NCI-H1417 (cell line): Measurements from ENCODE around the gene CNTLN.
A peak's percentile ranks its signal among the peaks of the same experiment; 100 is the strongest.
"Not testable (repeated sequence)": the region's sequence is repeated elsewhere in the genome, so short reads cannot be mapped to it uniquely, and the experiment has no call there.

Source experiments
- DNase-seq, 3 experiments: peaks; one replicate each; lab custom pipeline; 2025; lab: John Stamatoyannopoulos, UW

Gene CNTLN

GRCh38 chr9:17318821-17319320 is 184.0 kb downstream of the CNTLN start:
- DNase-seq: no peak

- DNase-seq: no peak
Observed at GRCh38 chr9:17319864-17320263, 185.0 kb downstream of the CNTLN start.

DNA sequence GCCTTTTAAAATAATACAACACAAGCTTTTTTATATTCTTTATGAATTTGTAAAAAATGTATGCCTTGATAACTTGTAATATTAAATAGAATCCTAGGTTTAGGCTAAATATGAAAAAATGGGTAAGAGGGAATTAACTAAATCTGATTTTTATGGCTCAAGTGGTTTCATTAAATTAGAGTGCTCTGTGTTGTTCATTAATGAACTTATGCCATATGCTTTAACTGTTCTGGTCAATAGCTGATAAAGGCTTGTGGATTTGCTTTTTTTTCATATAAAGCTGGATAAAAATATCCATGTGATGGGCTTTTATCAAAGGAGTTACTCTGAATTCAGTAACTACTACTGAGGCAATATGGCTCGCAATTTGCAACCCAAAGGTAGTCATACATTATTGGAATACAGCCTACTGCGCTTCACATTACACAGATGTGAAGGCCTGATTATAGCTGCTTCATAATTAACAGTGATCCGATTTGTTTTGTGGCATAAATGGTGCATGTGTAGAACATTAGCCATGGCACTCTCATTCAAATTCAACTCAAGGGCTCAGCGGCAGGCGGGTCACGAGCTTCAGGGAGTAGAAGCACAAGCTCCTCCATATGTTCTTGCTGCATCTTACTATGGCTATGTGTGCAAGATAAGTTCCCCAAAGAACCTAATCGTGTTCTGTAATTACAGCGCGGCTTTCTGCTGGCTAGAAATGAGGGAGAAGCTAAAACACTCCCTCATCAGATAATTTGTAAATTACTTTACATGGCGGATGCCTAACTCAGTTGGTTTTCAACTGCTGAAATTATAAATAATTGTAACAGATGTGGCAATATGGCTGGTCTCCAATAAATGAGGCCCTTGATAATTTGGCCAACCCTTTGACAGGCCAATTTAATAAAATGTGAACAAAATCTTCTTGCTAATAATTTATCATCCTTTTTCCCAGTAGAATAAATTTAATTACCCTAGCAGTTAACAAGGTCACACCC is 188.3 kb downstream of the CNTLN start:
- DNase-seq: peak in 1 of 3 experiments; percentile 8

- DNase-seq: no peak
Observed at GRCh38 chr9:17328331-17328730, 193.5 kb downstream of the CNTLN start.

- no peak for DNase-seq
Observed at GRCh38 chr9:17330097-17330496, 195.3 kb downstream of the CNTLN start.

DNA sequence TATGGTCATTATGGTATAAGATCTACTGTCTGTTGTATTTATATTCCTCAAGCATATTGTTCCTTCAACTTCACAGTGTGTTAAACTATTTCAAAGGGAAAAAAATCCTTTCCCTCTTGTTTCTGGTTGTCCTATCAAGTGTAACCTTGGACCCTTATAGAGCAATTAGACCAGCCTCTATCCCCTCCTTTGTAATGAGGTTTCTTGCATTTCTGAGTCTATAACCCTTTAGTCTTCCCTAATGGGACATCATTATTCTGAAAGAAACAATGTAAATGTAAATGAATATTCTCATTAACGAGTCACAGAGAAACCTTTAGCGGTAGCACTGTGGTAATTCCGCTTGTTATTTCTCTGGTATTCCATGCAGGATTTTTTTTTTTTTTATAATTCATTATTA is 197.3 kb downstream of the CNTLN start:
- DNase-seq: no peak

GRCh38 chr9:17339156-17339555 is 204.3 kb downstream of the CNTLN start:
- no peak for DNase-seq

DNA sequence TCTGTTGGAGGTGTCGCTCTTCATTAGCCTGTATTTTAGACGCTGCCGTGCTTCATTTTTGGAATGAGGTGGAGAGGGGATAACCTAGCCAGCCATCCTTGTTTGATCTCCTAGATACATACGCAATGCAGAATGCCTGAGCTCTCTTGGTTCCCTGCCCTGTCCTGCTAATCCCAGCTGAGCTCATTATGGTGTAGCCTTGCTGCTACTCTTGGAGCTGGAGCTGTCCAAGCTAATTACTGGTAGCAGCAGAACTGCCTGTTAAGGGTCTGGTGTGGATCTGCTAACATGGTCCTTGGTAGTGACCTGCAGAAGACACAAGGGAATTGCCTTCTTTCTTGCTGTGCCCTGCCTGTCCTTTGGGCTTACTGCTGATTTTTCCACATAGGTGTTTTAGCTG is 207.9 kb downstream of the CNTLN start:
- no peak for DNase-seq

DNA sequence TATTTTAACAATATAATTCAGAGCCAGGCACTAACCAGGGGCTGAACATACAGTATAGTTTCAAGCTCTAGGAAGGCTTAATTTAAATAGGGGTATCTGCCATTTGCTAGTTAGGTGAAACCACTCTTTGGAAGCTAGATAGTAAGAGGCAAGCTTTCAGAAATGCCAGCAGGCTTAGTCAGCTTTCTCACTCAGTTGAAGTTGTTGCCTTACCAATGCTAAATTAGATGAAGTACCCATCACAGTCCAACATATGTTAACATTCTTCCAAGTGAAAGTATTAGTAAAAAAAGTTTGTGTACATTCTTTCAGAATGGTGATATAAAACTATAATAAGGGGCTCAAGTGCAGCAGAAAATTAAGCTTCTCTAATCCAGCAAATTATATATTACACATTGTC is 215.0 kb downstream of the CNTLN start:
- no peak for DNase-seq

DNA sequence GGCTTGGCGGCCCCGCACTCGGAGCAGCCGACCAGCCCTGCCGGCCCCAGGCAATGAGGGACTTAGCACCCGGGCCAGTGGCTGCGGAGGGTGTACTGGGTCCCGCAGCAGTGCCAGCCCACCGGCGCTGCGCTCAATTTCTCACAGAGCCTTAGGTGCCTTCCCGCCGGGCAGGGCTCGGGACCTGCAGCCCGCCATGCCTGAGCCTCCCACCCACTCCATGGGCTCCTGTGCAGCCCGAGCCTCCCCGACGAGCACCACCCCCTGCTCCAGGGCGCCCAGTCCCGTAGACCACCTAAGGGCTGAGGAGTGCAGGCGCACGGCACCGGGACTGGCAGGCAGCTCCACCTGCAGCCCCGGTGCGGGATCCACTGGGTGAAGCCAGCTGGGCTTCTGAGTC is 219.2 kb downstream of the CNTLN start:
- DNase-seq: not testable (repeated sequence)

- no peak for DNase-seq
Observed at GRCh38 chr9:17361378-17361777, 226.5 kb downstream of the CNTLN start.

DNA sequence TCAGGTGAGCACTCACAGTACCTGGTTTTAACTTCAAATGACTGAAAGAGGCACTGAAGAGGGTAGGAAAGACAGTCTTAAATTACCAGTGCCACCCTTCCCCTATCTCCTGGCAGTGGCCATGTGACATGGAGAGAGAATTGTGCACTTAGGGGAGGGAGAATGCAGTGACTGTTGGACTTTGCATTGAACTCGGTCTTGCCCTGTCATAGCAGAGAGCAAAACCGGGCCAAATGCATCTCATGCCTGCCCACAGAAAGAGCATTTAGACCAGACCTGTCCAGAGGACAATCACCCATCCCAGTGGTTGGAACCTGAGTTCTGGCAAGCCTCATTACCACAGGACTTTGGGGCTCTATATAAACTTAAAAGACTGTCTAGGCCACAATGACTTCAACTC is 232.2 kb downstream of the CNTLN start:
- DNase-seq: no peak

- no peak for DNase-seq
Observed at GRCh38 chr9:17380126-17380861, 245.5 kb downstream of the CNTLN start.

DNA sequence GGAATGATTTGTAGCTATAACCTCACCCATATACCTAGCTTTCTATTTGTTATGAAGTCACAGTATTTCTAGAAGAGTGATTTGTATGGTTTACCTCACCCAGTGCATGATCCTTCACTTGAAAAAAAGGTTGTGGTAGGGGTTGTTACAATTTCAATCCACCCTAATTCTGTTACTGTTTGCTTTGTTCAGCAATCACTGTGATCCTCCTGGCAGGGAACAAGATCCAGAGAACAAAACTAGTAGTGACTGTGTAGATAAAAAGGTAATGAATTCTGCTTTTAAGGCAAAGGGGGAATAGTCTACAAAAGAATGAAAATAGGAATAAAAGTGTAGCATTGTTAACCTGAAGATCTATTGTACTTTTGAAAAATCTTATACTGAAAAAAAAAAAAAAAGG is 252.7 kb downstream of the CNTLN start:
- DNase-seq: peak in 1 of 3 experiments; percentile 12

DNA sequence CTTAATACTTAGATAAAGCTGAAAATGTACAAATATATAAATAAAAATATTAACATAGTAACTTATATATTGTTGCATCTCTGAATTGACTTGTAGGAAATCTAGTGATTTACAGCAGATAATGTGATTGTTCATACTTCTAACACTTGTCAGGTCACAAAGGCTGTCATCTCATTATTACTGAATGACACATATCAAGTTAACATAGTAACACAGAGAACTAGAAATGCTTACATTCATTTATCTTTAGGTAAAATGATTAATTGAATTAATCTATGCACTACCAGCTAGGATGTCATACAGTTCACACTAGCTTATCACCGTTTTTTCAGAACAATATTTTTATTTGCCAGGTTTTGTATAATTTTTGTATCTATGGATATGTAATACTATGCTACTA is 254.2 kb downstream of the CNTLN start:
- DNase-seq: no peak

DNA sequence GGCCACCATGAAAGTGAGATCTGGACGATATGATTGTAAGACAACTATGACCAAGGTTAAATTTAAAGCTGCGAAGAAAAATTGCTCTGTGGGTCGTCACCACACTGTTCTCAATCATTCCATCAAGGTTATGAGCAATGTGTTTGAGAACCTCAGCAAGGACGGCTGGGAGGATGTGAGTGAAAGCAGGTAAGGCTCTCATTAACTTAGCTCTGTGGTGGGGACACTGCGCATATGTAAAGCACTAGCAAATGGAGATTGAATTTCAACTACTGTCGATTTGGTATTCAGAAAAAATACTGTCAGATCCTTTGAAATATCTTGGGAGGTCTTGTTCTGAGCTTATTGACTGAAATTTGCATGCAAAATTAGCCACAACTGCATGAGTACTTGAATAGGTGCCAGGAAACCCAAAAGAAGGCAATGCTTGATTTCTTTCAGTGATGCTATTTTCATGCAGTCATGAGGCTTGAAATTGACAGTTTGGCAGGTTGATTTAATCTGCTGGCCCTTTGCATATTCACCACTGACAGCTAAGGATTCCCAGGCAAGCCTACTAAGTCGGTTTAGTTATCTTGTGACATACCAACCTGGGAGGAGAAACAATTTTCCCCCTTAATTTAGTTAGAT is 260.2 kb downstream of the CNTLN start:
- DNase-seq: no peak

DNA sequence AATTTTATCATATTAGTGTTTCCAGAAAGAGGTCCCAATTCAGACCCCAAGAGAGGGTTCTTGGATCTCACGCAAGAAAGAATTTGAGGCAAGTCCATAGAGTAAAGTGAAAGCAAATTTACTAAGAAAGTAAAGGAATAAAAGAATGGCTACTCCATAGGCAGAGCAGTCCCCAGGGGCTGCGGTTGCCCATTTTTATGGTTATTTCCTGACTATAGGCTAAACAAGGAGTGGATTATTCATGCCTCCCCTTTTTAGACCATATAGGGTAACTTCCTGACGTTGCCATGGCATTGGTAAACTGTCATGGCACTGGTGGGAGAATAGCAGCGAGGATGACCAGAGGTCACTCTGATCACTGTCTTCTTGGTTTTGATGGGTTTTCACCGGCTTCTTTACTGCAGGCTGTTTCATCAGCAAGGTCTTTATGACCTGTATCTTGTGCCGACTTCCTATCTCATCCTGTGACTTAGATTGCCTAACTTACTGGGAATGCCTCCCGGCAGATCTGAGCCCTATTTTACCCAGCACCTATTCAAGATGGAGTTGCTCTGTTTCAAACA is 262.4 kb downstream of the CNTLN start:
- DNase-seq: not testable (repeated sequence)

DNA sequence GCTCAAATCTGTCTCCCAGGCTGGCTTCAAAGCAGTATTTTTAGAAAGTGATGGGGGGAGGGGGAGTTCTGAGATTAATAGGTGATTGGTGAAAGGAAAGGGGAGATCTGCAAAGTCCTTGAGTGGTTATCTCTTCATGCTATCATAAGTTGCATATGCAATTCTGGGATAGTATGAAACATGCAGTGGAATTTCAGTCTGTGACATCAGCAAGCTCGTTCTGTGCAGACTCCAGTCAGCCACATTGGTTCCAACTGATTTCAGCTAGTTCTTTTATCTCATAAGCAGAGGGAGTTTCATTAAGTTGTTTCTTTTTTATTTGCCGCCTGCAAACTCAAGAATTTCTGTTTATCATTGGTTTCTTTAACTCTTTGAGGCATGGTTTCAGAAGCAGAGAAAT is 263.5 kb downstream of the CNTLN start:
- DNase-seq: no peak

DNA sequence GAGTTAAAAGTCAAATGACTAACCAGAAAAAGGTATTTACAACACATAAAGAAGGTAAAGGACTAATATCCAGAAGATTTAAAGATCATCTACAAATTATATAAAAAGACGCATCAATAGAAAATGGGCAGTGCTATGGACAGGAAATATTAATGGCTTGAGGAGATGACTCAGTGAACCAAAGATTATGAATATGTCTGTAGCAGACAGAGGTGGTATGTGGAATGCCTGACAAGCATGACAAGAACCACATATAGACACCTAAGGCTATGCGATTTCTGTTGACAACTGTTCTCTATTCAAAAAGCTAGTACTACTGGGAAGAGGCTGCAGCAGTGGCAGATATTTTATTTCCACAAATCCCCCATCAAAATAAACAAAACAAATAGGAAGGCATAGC is 267.0 kb downstream of the CNTLN start:
- no peak for DNase-seq

- DNase-seq: peak in 1 of 3 experiments; percentile 15
Observed at GRCh38 chr9:17402309-17402708, 267.5 kb downstream of the CNTLN start.

GRCh38 chr9:17403539-17403938 is 268.7 kb downstream of the CNTLN start:
- no peak for DNase-seq

- DNase-seq: no peak
Observed at GRCh38 chr9:17414986-17415385, 280.1 kb downstream of the CNTLN start.
